GM12891 (cell line): Measurements from ENCODE around the gene PRIMA1.

Source experiments
- PAX5 ChIP-seq: IDR thresholded peaks from 2 replicates; pipeline ENCODE4 v1.6.1; 2011; ENCODE audit warnings: low read length, moderate library complexity, mild to moderate bottlenecking; ENCODE audit not compliant: insufficient read depth, severe bottlenecking
- POLR2A ChIP-seq: IDR thresholded peaks from 2 replicates; pipeline ENCODE4 v1.6.1; 2011; ENCODE audit warnings: low read depth, low read length, control low read depth
- POLR2AphosphoS5 ChIP-seq: IDR thresholded peaks from 2 replicates; pipeline ENCODE4 v1.6.1; 2011; ENCODE audit warnings: low read depth, low read length, control low read depth
- SPI1 ChIP-seq: IDR thresholded peaks from 2 replicates; pipeline ENCODE4 v1.6.1; 2011; ENCODE audit warnings: low read depth, low read length, control low read depth
- TAF1 ChIP-seq: IDR thresholded peaks from 2 replicates; pipeline ENCODE4 v1.6.1; 2011; ENCODE audit warnings: low read depth, low read length, control low read depth

- TF ChIP-seq TAF1 (no peak), POLR2A (no peak), POLR2AphosphoS5 (no peak), PAX5 (no peak), SPI1 (no peak)
These were observed 67.3 kb downstream of the PRIMA1 start for GRCh38 chr14:93720981-93721483.
